GM18907 (cell line): Measurements from ENCODE around the gene RAC2.
"Not testable (repeated sequence)": the region's sequence is repeated elsewhere in the genome, so short reads cannot be mapped to it uniquely, and the experiment has no call there.

Source experiments
- ATAC-seq: cut with Tn5 transposase; IDR thresholded peaks from one replicate; pipeline ENCODE4 v1.9.1; 2021; ENCODE audit warnings: mild to moderate bottlenecking, moderate library complexity; ENCODE audit not compliant: unreplicated experiment

RAC2 gene

DNA sequence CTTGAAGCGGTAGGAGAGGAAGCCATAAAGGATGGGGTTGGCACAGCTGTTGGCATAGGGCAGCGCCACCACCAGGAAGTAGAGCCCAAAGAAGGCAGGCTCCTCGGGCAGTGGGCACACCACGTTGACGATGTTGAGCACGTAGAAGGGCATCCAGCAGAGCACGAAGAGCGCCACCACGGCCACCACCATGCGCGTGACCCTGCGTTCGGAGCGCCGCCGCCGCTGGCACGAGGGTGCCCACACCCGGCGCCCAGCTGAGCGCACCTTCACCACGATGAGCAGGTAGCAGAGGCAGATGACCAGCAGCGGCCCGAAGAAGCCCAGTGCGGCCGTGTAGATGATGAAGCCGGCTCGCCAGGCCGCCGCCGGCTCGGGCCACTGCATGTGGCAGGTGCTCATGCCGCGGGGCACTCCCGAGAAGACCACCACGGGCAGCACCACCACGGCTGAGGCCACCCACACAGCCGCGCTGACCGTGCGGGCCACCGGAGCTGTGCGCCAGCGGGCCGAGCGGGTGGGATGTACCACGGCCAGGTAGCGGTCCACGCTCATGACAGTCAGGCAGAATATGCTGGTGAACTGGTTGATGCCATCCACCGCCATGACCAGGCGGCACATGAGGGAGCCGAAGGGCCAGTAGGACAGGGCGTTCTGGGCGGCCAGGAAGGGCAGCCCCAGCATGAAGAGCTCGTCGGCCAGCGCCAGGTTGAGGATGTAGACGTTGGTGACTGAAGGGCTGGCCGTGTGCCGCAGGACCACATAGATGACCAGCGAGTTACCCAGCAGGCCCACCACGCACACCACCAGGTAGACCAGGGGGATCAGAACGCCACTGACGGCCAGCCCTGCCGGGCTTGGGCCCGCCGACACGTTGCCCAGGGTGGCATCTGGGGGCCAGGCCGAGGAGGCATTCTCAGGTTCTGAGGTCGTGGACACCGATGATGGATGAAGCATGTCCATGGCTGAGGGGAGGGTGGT is 36.9 kb downstream of the RAC2 start:
- ATAC-seq: no peak

DNA sequence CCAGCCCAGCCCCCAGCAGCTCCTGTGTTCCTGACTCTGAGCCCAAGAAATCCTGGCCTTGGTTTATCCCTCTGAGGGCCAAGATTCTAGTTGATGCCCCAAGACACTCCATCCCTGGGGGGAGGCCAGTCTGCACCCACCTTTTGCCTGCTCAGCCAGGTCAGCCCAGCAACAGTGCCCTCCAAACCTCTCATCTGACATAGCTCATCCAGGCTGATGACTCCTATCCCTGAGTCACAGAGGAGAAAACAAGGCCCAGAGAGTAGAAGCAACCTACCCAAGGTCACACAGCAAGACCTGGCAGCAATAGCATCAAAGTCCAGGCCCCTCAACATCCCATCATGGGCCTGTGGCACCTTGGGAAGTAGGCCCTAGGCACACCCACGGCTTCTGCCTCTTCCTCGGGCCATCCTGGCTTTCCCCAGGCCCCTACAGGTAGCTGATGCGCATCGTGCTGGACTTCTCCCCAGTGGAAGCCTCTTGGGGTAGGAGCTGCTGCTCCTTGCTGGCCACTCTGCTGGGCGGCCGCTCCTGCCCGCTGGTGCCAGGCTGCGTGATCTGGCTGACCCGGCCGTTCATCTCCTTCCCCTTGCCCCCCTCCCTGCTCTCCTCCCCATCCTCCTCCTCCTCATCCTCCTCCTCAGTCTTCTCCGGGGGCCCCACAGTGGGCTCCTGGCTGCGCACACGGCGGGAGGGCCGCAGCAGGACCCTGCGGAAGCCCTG is 37.8 kb downstream of the RAC2 start:
- no peak for ATAC-seq

DNA sequence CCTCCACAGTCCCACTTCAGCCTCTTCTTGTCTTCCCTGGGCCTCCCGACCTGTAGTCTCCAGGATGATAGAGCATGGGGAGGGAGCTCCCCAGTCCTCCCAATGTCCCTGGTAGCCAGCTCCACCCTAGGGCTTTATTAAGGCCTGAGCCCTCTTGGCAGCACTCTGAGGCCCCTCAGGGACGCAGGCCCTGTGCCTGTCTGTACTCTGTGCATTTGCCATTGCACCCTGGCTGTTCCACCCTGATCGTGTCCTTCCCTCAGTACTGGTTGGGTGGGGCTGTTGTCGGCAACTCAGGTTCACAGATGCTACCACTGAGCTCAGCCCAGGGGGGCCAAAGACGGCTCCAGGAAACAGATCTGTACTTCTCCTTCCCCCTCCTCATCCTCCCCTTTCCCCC is 39.0 kb downstream of the RAC2 start:
- ATAC-seq: no peak

DNA sequence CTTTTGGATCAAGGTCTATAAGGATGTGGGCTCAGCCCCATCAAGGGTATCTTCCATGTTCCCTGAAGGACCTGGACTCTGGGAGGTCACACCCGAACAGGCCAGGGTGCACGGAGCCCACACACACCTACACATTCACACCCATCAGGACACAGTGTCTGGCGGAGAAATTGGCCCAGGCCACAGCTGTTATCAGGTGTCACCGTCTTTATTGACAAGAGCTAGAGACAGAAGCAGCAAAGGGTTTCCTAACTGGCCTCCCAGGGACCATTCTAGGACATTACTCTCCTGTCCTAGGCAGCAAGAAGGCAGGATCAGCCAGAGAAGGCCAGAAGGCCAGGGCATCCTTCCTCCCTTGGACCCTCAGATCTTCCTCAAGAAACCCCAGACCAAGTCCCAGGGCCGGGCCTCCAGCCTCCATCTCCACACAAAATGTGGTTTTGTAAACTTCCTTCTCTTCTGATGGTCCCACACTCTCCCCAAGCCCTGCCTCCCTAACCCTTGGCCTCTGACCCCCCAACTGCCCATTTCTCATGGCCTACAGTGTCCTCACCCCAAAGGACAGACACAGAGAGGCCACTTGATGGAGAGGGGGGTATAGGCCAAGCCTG is 39.9 kb downstream of the RAC2 start:
- no peak for ATAC-seq

DNA sequence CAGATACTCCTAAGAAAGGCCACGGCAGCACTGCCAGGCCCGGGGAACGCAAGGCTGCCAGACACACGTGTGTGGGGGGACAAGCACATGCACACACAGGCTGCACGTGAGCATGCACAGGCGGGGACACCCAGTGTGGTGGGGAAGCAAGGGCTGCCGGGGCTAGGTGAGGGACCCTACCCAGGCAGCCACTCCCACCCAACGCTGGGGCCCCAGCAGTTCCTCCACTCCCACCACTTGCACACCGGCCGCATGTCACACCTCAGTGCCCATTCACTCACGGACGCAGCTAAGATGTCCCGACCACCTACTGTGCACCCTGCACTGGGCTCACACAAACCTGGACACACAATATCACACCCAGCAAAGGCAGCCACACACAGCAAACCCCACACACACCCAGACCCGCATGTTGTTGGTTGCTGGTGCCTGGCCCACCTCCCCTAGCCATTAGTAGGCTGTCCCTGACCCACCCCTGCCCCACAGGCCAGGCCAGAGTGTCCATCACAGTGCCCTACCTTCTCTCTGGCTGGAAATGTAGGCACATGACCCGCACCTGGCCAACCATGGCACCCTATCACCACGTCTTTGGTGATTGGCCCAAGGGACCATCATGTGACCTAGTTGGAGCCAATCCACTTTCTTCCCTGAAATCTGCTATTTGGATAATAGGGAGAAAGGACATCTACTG is 40.6 kb downstream of the RAC2 start:
- no peak for ATAC-seq

DNA sequence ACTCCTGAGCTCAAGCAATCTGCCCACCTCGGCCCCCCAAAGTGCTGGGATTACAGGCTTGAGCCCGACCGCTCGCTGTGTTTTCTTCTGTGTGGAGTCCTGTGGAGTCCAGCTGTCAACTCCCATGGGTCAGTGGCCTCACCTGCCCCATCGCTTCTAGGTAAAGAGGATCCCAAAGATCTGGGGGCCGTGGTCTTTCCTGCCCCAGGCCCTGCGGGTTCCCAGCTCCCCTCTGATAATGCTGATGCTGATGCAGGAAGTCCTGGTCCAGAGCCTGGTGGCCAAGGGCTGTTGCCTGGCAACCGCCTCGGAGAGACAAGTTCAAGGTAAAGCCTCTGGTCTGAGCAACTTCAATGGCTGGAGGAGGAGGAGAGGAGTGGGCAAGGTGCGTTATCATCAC is 41.4 kb downstream of the RAC2 start:
- ATAC-seq: no peak

DNA sequence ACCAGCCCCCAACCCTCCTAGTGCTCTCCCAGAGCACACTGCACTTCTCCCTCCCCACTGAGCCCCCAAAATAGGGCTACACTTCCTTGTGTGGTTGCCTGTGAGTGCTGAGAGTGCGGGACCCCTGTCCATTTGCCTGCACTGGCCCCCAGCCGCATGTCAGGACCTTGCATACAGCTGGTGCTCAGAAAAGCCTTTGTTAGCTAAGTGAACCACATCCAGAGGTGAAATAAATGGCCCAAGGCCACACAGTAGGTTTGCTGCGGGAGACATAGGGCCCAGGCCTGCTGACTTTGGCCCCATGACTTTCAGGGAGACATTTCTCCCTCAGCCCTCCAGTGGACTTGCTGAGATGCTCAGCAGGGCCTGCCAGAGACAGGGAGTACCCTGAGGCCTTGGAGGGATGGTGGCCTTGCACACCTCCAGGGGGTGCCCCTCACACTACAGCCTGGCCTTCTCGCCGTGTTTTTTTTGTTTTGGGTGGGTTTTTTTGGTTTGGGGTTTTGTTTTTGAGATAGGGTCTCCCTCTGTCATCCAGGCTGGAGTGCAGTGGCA is 42.0 kb downstream of the RAC2 start:
- no peak for ATAC-seq

DNA sequence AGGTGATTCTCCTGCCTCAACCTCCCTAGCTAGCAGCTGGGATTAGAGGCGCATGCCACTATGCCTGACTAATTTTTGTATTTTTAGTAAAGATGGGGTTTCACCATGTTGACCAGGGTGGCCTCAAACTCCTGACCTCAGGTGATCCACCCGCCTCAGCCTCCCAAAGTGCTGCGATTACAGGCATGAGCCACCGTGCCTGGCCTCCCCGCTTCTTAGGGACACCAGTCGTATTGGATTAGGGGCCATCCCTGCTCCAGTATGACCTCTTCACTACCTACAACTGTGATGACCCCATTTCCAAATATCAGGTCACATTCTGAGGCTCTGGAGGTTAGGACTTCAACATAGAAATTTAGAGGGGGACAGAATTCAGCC is 42.6 kb downstream of the RAC2 start:
- ATAC-seq: not testable (repeated sequence)

DNA sequence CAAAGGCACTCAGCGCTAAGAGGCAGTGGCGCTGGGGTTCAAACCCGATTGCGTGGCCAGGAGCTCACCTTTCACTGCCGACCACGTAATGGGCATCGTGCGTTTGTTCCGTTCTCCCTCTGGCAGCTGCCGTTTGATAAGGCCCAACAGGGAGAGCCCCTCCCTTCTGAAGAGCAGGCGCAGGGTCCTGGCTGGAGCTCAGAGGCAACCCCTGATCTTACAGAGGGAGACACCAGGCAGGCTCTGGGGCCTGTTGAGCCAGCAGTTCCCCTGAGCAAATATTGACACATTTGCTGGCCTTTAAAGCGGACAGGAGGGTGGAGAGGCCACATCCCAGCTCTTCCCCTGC is 44.3 kb downstream of the RAC2 start:
- peak; percentile 10 for ATAC-seq

DNA sequence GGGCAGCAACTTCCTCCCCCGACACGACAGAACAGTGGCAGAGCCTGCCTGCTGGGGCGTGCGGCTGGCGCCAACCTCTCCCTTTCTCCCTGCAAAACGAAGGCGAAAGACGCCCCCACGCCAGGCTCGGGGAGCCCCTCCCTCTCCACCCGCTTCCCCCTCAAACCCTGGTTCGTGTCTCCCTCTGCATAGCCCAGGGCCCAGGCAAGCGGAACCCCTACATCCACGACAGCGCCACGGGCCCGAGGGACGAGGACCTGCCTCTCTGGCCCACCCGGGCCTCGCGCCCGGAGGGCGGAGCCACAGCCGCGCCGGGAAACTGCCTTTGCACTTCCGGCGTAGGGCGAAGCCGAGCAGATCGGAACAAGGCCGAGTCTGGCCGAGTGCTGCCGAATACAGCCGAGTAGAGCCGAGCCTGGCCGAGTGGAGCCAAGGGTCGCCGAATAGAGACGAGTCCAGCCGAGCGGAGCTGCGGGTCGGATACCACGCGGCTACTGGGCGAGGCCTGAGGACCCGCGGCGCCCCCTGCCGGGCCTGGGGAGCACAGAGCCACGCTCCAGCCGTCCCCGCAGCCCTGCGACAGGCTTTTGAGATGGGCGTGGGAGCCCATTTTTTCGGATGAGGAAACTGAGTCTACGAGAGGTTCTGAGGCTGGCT is 44.8 kb downstream of the RAC2 start:
- peak; percentile 94 for ATAC-seq

DNA sequence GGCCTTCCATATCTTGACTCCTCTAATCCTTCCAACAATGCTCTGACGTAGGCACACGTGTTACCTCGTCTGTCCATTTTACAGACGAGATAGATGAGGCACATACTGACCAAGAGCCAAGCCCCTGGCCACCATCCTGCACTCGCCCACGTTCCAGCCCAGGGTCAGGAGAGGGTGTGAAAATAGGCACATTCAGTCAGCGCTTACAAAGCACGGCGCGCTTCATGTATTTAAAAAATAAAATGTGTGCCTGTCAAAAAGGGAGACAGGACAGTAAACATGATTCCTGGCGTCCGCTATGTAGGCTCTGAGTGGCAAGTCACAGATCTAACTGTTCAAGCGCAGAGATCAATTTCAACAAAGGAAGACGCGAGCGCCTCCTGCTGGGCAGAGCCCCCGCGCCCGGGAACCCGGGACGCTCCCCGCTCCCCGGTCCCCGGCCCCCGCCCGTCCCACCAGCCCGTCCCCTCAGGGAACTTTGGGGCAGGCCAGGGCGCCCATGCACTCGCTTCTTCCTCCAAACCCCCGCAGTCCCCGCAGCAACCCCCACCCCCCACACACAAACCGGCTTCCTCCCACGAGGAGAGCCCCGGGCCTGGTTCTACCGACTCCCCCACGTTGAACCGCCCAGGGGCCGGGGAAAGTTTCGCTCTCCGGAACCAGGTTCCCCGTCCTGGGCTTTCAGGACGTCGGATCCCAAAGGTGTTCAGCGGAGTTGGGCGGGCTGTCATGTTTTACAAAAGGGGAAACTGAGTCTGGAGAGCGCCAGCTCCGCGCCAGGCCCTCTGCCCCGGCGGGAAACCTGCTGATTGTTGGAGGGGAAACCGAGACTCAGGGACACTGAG is 45.6 kb downstream of the RAC2 start:
- ATAC-seq: no peak

DNA sequence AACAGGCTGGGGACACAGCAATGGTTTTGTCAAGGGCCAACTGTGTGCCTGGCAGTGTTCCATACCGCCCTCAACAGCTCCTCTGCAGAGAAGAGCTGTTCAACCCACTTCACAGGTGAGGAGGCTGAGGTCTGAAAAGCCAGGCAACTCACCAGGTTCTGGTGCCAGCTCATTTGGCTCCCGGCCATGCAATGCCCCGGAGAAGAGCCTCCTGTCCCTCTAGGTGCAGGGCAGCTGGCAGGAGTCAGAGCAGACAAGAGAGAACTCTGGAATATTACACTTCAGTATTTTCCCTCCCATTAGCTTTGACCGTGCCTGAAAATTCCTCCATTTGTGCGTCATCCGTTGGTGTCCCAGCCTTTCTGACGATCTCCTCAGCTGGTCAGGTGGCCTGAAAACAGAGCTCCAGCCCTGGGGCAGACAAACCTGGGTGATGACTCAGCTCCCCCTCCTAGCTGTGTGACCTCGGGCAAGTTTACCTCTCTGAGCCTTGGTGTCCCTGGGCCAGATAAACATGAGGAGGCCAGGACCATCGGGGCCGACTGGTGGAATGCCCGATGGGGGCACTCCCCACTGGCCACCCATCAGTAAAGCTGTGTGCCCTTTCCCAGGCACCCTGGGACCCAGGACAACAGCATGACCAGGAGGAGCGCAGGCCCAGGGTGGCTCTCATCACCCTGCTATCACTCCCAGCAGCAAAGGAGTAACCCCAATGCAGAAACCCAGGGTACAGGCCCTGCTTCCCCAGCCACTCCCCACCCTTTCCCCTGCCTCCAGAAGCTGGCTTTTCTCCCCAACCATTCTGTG is 46.4 kb downstream of the RAC2 start:
- ATAC-seq: no peak

DNA sequence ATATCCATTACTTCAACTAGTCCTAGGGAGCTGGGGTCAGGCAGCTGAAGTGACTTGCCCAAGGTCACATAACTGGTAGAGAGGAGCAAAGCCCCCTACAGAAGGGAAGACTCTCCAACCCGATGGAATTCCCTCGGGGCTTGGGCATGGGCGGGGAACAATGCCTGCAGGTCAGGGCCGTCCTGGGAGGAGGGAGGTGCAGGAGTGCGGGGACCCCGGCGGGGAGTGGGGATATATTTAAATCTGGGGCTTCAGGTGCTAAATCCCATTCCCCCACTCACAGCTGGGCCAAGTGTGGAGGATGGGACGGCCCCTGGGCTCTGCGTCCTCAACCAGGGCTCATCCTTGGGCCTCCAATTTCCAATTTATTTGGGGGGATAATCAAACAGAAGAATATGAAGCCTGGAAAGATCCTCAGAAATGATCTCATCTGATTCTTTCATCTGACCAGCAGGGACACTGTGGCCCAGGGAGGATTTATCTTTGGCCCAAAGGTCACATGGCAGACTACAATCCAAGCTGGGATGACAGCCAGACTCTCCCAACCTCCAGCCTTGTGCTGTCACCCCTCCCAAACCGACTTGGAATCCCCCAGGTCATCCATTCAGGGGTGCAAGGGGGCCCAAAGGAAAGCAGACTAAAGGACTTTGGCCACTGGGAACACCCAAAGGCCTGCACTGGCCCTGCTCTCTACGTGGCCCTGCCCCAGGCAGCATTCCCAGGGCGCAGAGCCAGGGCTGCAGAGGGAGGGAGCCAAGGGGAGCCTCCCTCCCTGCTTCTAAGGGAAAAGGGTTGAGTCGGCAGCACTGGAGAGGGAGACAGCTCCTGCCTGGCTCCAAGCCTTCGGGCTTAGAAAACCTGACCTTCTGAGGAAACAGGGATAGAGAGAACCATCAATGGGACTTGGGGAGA is 47.3 kb downstream of the RAC2 start:
- ATAC-seq: no peak

DNA sequence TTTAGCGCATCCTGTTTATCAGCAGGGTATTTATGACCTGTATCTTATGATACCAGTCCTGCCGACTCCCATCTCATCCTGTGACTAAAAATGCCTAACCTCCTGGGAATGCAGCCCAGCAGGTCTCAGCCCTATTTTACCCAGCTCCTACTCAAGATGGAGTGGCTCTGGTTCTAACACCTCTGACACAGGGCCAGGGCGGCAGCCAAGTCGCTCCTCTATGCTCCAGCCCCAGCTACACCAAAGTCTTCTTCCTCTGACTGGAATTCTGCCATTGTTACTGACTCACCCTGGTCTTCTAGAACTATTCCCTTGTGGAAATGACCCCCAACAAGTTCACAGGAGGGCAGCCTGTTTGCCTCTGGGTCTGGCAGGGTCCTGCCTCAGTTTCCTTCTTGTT is 48.1 kb downstream of the RAC2 start:
- ATAC-seq: no peak

DNA sequence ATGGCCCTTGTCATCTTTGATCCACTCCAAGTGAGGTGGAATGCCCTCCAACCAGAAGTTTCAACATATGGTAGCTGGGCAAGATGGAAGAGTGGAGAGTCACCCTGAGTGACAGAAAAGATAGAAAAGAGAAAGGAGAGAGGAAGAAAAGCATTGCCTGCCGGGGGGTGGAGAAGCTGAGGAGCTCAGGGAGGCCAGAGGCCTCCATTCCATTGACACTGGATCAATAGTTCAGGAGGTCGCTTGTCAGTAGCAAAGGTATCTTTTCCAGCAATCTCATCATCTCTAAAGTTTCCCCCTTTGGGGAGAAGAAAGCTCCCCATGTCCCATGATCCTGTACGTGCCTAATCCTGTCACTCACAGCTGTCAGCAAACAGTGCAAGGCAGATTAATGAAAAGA is 49.3 kb downstream of the RAC2 start:
- ATAC-seq: no peak

DNA sequence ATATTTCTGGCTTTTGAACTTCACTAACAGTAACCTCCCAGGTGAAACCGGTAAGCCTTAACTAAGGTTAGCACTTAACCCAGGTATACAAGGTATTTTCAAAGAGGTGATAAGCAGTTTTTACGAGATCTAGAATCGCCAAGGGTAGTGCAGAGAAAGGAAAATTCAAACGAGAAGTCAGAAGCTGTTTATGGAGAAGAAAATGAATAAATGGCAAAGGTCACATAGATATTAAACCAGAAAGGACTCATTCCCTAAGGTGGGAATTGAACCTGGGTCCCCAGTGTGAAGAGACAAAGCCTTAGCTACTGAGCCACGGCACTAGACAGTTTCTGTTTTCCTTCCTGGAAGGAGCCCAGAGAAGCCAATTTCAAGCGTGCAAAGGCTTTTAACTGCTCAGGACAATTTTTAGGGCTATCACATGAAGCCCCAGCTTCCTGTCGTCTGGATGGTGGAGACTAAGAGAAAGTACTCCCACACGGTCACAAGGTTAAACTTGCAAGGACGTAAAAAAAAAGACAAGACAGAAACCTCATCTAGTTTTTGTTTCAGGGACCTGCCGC is 50.4 kb downstream of the RAC2 start:
- no peak for ATAC-seq

DNA sequence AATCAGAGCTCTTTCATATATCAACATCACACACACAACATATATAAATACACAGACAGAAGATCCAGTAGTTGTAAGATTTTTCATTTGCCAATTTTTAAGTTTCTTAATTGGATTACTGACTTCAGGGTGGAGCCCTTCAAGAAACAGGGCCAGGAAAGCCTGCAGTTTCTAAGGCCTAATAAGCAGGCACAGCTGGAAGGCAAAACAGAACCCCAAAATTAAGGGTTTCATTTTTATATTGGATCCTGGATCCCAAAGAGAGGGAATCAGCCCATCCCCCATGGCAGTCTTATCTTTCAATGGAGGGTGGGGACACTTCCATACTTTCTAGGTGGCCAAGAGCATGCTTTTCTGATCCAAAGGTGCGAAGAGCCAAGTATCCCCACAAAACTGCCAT is 51.3 kb downstream of the RAC2 start:
- ATAC-seq: no peak
